GM23338 (cell line): ENCODE measurements around the gene USP33. TPM values are rescaled to one million over a fixed set of nuclear protein-coding genes. Genes with fewer than 3 reads are reported as not detected.

Source experiments
- ATAC-seq: fragments of 200-7000 bp; cut with Tn5 transposase; 3 replicates; pipeline ENCODE4 v1.9.1; 2020
- DNase-seq: peaks from one replicate; pipeline ENCODE4 v3.0.0-alpha.2; 2015; ENCODE audit warnings: low spot score
- H2AFZ ChIP-seq: fragments of 200-600 bp; sonication (generic); 2 replicates; pipeline ENCODE4 v1.8.0; 2016; ENCODE audit warnings: antibody characterized with exemption, mild to moderate bottlenecking, moderate library complexity
- H3F3A ChIP-seq: fragments of 200-600 bp; sonication (generic); replicated peaks from 2 replicates; pipeline ENCODE4 v1.8.0; 2017; ENCODE audit warnings: antibody characterized with exemption, mixed run types, low read depth
- H3K27ac ChIP-seq: fragments of 200-600 bp; sonication (generic); 2 replicates; pipeline ENCODE4 v1.6.1; 2016; ENCODE audit warnings: low read depth
- H3K27me3 ChIP-seq: fragments of 200-600 bp; sonication (generic); 2 replicates; pipeline ENCODE4 v1.8.0; 2016; ENCODE audit warnings: mild to moderate bottlenecking, mixed run types, moderate library complexity; ENCODE audit not compliant: insufficient read depth
- H3K36me3 ChIP-seq: fragments of 200-600 bp; sonication (generic); 2 replicates; pipeline ENCODE4 v1.8.0; 2016; ENCODE audit warnings: mild to moderate bottlenecking; ENCODE audit not compliant: insufficient read depth
- H3K4me1 ChIP-seq: fragments of 200-600 bp; sonication (generic); 2 replicates; pipeline ENCODE4 v1.8.0; 2016; ENCODE audit warnings: mild to moderate bottlenecking, moderate library complexity; ENCODE audit not compliant: insufficient read depth
- H3K4me2 ChIP-seq: fragments of 200-600 bp; sonication (generic); 2 replicates; pipeline ENCODE4 v1.7.1; 2017; ENCODE audit warnings: mixed run types
- H3K4me3 ChIP-seq: fragments of 200-600 bp; sonication (generic); 2 replicates; pipeline ENCODE4 v1.6.1; 2016; ENCODE audit warnings: mixed run types
- H3K79me2 ChIP-seq: fragments of 200-600 bp; sonication (generic); replicated peaks from 2 replicates; pipeline ENCODE4 v1.8.0; 2017; ENCODE audit warnings: mild to moderate bottlenecking; ENCODE audit not compliant: insufficient read depth
- H3K9me2 ChIP-seq: fragments of 200-600 bp; sonication (generic); 2 replicates; pipeline ENCODE4 v1.8.0; 2017; ENCODE audit not compliant: insufficient read depth
- H4K20me1 ChIP-seq: fragments of 200-600 bp; sonication (generic); replicated peaks from 2 replicates; pipeline ENCODE4 v1.8.0; 2017; ENCODE audit warnings: mild to moderate bottlenecking; ENCODE audit not compliant: insufficient read depth
- H3K27ac Mint-ChIP-seq: 2 replicates; pipeline ENCODE4 v1.8.0; 2020; ENCODE audit warnings: inconsistent platforms, mild to moderate bottlenecking, moderate library complexity, mixed read lengths
- H3K27me3 Mint-ChIP-seq: 3 replicates; pipeline ENCODE4 v1.8.0; 2022; ENCODE audit warnings: low read depth, mild to moderate bottlenecking, moderate library complexity, mixed read lengths, inconsistent platforms; ENCODE audit not compliant: insufficient read depth, poor library complexity
- H3K36me3 Mint-ChIP-seq: 3 replicates; pipeline ENCODE4 v1.8.0; 2021; ENCODE audit warnings: low read depth, mild to moderate bottlenecking, inconsistent platforms, moderate library complexity, mixed read lengths
- H3K4me1 Mint-ChIP-seq: 3 replicates; pipeline ENCODE4 v1.8.0; 2020; ENCODE audit warnings: mild to moderate bottlenecking, inconsistent platforms, mixed read lengths
- H3K4me3 Mint-ChIP-seq: 3 replicates; pipeline ENCODE4 v1.8.0; 2021; ENCODE audit warnings: moderate library complexity, mild to moderate bottlenecking, inconsistent platforms, mixed read lengths
- H3K9me3 Mint-ChIP-seq: 3 replicates; pipeline ENCODE4 v1.8.0; 2020; ENCODE audit warnings: moderate library complexity, mild to moderate bottlenecking, inconsistent platforms, mixed read lengths
- EZH2 ChIP-seq: fragments of 200-600 bp; sonication (generic); IDR thresholded peaks from one replicate; pipeline ENCODE4 v1.8.0; 2017; ENCODE audit warnings: antibody characterized with exemption, mild to moderate bottlenecking, low read depth; ENCODE audit not compliant: unreplicated experiment
- EZH2phosphoT487 ChIP-seq: fragments of 200-600 bp; sonication (generic); IDR thresholded peaks from one replicate; pipeline ENCODE4 v1.8.1; 2018; ENCODE audit warnings: antibody characterized with exemption; ENCODE audit not compliant: unreplicated experiment
- ZNF331 ChIP-seq: fragments of 250-450 bp; sonication (Bioruptor Pico); IDR thresholded peaks from 2 replicates; pipeline ENCODE4 v1.5.0; 2020; ENCODE audit warnings: low read depth, mild to moderate bottlenecking, moderate library complexity
- polyA plus RNA-seq: library from polyadenylated mRNA; unstranded; fragments of >200 nt; fragmentation: Nextera tagmentation; extraction: Ambion mirVana; gene quantifications from 2 replicates; pipeline ENCODE4 v1.2.1, GENCODE V29; 2016
- total RNA-seq: library from RNA; depleted of rRNA; stranded (reverse); fragments of >200 nt; shearing (Covaris generic); gene quantifications from 2 replicates; pipeline ENCODE4 v1.2.3, GENCODE V29; 2014
- TF ChIP-seq, protein P1 (sequence below): fragments of 250-450 bp; sonication (Bioruptor Pico); IDR thresholded peaks from 2 replicates; pipeline ENCODE4 v1.5.0; 2020; ENCODE audit warnings: mild to moderate bottlenecking, moderate library complexity

USP33 gene
- total and polyA plus RNA-seq, 2 experiments from 2014 or later, result 42.4 to 63.9 TPM

DNA sequence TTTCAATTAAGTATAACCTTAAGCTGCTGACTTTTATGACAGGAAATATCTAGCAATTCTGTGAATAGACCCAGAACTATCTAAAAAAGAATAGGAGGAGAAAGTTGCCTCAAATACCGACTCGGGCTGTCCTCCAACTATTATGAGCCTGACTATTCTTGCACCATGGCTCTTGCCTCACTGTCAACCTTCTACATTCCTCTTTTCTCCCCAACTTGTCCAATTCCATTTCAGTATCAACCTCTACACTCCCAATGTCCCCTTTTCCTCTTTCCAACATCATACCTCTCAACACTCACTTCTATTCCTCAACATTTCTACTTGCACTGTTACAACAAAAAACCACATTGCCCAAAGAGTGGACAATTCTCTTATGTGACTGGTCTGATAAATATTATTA lies 79.5 kb downstream of the USP33 start:
- Mint-ChIP-seq H3K4me1 (peaks cover 27% of the 10 kb centered on the region), H3K27ac (no peak overlapping the region), H3K4me3 (peak overlapping the region; percentile 28; the same call in 2 of the 3 replicates), H3K36me3 (peaks cover 4% of the 10 kb centered on the region; the same call in 2 of the 3 replicates), H3K9me3 (no peaks in the 10 kb centered on the region), H3K27me3 (peaks cover 12% of the 10 kb centered on the region)
- Histone ChIP-seq H3K27ac (no peak overlapping the region), H3F3A (peaks cover 11% of the 10 kb centered on the region), H4K20me1 (peaks cover 9% of the 10 kb centered on the region; the same call in 1 of the 2 replicates), H3K4me3 (no peak overlapping the region; the same call in 1 of the 2 replicates), H3K4me1 (peaks cover 16% of the 10 kb centered on the region), H3K36me3 (no peaks in the 10 kb centered on the region), H3K27me3 (no peaks in the 10 kb centered on the region), H2AFZ (no peak overlapping the region), H3K79me2 (peaks cover 71% of the 10 kb centered on the region), H3K9me2 (no peaks in the 10 kb centered on the region), H3K4me2 (peak overlapping the region; percentile 44; the same call in 1 of the 2 replicates)
- ATAC-seq, result no peak
- DNase-seq, result no peak
- TF ChIP-seq ZNF331 (no peak), EZH2phosphoT487 (no peak), EZH2 (no peak)
- TF ChIP-seq, protein P1, sequence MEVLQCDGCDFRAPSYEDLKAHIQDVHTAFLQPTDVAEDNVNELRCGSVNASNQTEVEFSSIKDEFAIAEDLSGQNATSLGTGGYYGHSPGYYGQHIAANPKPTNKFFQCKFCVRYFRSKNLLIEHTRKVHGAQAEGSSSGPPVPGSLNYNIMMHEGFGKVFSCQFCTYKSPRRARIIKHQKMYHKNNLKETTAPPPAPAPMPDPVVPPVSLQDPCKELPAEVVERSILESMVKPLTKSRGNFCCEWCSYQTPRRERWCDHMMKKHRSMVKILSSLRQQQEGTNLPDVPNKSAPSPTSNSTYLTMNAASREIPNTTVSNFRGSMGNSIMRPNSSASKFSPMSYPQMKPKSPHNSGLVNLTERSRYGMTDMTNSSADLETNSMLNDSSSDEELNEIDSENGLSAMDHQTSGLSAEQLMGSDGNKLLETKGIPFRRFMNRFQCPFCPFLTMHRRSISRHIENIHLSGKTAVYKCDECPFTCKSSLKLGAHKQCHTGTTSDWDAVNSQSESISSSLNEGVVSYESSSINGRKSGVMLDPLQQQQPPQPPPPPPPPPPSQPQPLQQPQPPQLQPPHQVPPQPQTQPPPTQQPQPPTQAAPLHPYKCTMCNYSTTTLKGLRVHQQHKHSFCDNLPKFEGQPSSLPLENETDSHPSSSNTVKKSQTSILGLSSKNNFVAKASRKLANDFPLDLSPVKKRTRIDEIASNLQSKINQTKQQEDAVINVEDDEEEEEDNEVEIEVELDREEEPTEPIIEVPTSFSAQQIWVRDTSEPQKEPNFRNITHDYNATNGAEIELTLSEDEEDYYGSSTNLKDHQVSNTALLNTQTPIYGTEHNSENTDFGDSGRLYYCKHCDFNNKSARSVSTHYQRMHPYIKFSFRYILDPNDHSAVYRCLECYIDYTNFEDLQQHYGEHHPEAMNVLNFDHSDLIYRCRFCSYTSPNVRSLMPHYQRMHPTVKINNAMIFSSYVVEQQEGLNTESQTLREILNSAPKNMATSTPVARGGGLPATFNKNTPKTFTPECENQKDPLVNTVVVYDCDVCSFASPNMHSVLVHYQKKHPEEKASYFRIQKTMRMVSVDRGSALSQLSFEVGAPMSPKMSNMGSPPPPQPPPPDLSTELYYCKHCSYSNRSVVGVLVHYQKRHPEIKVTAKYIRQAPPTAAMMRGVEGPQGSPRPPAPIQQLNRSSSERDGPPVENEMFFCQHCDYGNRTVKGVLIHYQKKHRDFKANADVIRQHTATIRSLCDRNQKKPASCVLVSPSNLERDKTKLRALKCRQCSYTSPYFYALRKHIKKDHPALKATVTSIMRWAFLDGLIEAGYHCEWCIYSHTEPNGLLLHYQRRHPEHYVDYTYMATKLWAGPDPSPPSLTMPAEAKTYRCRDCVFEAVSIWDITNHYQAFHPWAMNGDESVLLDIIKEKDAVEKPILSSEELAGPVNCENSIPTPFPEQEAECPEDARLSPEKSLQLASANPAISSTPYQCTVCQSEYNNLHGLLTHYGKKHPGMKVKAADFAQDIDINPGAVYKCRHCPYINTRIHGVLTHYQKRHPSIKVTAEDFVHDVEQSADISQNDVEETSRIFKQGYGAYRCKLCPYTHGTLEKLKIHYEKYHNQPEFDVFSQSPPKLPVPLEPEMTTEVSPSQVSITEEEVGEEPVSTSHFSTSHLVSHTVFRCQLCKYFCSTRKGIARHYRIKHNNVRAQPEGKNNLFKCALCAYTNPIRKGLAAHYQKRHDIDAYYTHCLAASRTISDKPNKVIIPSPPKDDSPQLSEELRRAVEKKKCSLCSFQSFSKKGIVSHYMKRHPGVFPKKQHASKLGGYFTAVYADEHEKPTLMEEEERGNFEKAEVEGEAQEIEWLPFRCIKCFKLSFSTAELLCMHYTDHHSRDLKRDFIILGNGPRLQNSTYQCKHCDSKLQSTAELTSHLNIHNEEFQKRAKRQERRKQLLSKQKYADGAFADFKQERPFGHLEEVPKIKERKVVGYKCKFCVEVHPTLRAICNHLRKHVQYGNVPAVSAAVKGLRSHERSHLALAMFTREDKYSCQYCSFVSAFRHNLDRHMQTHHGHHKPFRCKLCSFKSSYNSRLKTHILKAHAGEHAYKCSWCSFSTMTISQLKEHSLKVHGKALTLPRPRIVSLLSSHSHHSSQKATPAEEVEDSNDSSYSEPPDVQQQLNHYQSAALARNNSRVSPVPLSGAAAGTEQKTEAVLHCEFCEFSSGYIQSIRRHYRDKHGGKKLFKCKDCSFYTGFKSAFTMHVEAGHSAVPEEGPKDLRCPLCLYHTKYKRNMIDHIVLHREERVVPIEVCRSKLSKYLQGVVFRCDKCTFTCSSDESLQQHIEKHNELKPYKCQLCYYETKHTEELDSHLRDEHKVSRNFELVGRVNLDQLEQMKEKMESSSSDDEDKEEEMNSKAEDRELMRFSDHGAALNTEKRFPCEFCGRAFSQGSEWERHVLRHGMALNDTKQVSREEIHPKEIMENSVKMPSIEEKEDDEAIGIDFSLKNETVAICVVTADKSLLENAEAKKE (CRISPR knock-in tag), result no peak
